NOMO-1 treated with DMSO at 0.1 percent for 48 hours (cell line): ENCODE data around the gene ADH6.
"Not testable (repeated sequence)": the region's sequence is repeated elsewhere in the genome, so short reads cannot be mapped to it uniquely, and the experiment has no call there.

ENCODE experiments used
- DNase-seq: peaks from one replicate; lab custom pipeline; 2025; ENCODE audit not compliant: unreplicated experiment; lab: John Stamatoyannopoulos, UW

ADH6 gene

DNA sequence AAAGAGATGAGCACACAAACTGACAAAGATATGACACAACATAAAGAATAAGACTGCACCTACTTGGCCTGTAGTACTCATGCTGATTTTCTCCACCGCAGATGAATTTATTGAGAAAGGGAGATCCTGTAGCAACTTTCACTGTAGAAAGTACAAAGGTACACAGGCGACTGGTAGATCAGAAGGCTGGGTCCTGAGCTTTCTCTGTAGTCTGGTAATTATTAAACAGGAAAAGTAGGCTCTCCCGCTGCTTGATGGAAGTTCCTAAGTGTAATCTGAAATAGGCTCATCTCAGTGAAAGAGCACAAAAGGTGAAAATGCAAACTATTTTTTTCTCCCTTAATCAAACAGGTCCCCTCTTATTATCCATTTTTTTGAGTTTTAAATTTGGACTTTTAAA, at the start of gene ADH6:
TSS of gene ADH6 (minus strand) at position 175 of the 400 bp plus-strand sequence. CDS start at position 81, 94 bp downstream.
- DNase-seq, result no peak

DNA sequence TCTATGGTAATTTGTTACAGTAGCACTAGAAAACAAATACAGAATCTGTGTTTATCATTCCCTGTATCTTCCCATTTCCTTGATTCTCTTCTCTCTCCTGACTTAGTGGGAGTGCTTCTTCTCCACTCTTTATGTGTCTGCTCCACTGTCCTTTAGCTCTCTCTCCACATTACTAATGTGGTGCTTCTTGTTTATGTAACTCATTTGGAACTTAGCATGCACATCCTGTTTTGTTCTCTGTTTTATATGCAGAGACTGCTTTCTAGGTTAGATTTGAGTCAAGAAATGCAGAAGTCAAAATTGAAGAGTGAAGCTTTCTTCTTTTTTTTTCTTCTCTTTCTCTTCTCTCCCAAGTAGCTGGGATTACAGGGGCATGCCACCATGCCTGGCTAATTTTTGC, 45.9 kb upstream of the ADH6 start:
- DNase-seq, result no peak

DNA sequence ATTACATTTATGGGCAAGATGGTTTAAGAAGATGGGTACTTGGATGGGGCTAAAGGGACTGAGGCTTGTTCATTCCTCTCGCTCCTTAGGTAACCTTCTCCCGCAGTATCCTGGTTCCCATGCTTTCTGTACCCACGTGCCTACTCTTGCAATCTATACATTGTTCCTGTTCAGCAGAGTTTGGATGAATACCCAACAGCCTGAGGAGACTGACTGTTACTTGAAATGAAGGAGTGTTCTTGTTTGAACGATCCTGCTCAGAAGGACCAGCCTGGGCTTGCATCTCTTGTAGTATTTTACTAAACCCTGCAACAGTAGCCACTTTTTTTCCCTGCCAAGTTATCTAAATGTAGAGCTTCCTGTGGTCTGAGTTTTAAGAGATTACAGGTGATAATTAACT, 33.7 kb upstream of the ADH6 start:
- no peak for DNase-seq

DNA sequence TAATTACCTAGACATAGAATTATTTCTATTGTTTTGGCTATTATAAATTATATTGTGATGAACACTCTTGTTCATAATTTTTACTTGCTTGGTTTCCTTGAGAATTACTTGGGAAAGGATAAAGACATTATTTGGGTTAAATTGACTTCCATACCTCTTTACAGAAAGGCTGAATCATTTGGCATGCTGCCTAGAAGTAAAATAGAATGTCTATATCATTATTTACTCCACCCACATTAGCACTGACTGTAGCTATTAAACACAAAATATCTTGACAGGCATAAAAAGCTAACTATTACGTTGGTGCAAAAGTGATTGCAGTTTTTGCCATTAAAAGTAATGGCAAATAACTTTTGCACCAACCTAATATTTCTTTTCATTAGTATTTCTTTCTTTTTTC, 29.7 kb upstream of the ADH6 start:
- DNase-seq, result no peak

DNA sequence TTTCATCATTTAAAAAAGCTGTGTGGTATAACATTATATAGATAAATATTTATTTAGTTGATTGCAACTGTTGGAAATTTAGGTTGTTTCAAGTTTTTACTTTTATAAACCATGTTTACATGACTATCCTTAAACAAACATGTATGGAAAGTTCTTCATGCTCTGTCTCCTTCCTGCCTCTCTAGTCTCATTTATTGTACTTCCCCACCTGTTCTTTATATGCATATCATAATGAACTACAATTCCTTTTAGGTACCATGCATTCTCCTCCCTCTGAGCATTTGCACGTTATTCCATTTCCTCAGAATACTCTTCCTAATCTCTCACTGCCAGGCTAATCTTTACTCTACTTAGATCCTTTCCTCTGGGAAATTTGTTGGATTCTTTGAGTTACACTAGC, 16.9 kb upstream of the ADH6 start:
- no peak for DNase-seq

DNA sequence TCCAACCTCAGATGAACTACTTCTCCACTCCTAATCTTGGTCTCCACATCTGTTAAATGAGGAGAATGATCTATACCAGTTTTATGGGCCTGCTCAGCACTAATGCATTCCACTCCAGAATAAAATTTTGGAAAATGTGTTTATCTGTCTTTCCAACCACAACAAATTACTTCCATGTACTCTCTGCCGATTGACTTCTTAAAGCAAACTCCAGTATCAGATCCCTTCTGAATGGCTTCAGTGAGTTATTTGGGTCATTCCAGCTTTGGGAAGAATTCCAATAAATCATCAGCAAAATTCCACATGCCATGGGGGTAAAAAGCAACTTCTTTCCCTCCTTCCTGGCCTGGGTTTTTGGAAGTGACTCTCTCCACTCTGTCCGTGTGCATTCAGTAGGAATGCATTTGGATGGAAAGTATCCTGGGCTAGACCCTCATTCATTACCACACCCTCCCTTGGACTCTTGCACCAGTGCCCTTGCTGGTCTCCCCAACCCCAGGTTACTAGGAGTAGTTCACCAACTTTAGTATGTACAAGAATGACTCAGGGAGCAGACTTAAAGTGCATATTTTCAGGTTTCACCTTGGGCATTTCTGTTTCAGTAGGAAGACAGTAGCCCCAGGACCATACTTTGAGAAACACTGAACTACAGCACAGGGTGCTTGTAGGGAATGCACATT, 15.4 kb upstream of the ADH6 start:
- DNase-seq, result no peak

DNA sequence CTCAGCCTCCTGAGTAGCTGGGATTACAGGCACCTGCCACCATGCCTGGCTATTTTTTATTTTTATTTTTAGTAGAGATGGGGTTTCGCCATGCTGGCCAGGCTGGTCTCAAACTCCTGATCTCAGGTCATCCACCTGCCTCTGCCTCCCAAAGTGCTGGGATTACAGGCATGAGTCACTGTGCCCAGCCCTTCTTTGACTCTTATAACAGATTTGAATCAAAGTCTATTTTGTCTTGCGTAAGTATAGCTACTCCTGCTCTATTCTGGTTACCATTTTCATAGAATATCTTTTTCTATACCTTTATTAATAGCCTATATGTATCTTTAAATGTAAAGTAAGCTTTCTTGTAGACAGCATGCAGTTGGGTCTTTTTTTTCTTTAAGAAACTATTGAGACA, 14.4 kb upstream of the ADH6 start:
- DNase-seq, result not testable (repeated sequence)

DNA sequence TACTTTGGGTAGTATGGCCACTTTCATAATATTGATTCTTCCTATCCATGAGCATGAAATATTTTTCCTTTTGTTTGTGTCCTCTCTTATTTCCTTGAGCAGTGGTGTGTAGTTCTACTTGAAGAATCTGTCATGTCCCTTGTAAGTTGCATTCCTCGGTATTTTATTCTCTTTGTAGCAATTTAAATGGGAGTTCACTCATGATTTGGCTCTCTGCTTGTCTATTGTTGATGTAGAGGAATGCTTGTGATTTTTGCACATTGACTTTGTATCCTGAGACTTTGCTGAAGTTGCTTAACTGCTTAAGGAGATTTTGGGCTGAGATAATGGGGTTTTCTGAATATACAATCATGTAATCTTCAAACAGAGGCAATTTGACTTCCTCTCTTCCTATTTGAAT, 9.7 kb upstream of the ADH6 start:
- not testable (repeated sequence) for DNase-seq

DNA sequence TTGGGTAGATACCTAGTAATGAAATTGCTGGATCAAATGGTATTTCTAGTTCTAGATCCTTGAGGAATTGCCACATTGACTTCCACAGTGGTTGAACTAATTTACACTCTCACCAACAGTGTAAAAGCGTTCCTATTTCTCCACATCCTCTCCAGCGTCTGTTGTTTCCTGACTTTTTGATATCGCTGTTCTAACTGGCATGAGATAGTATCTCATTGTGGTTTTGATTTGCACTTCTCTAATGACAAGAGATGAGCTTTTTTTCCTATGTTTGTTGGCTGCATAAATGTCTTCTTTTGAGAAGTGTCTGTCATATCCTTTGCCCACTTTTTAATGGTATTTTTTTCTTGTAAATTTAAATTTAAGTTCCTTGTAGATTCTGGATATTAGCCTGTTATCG, 8.6 kb upstream of the ADH6 start:
- not testable (repeated sequence) for DNase-seq

DNA sequence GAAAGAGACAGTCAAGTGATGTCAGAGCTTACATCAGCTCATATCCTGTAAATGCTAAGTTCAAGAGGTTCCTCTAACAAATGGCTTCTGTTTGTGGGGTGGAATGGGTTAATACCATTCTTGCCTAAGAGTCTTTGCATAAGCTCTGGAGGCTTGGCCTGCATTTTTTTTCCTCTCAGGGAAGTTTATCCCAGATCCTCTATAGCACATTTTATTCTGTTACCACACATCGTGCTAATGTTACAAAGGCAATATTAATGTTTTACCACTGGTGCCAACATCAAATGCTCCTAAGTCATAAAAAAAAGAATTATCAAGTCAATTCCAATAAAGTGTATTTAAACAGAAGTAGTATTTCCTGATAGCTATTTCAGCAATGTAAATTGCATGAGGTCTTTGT, 2.9 kb upstream of the ADH6 start:
- DNase-seq, result no peak

DNA sequence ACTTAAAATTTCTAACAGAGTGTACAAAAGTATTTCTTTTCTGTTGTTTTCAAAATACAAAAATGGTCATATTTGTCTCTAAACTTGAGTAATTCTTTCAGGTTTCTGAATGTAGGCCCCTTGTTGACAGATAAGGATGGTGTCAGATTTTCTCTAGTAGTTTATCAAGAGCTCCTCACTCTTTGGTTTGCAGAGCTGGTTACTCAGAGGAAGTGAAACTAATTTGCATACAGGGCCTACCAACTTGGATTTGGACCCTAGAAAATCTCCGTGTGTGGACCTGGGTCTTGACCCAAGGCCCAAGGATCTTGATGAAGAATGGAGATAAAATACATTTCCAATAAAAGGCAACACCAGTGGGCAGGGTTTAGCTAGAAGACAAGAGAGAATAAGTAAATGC, 433 bp upstream of the ADH6 start:
- DNase-seq, result no peak

DNA sequence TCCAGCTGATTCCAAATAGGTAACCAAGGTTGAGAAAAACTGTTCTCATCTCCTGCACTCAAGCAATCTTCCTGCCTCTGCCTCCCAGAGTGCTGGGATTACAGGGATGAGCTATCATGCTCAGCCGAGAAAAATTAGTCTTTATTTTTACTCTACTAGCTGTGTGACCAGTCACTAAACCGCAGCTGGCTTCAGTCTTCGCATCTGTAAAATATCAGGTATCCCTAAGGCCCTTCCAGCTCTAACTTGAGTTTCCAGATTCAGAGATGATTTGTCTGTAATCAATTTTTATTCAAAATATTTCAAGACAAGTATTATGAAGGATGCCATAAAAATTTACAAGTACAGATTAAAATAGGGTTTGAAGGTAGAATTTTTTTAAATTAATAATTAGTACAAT, 3.5 kb downstream of the ADH6 start:
- DNase-seq, result no peak

DNA sequence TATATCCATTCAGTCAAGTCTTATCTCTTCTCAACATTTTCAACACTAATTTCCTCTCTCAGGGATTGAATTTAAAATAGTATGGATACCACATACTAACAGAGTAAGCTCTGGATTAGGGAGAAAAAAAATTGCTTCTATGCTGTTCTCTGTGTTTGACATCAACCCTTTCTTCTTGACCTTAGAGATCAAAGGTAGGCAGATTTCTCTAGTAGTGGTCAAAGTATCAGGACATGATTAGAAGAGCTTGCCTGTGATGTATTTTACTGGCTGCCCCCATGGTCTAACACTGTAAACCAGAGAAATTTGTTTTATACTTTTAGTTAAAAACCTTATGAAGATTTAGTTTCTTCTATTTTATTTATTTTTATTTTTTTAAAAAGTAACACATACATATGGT, 8.3 kb downstream of the ADH6 start:
- DNase-seq, result no peak

DNA sequence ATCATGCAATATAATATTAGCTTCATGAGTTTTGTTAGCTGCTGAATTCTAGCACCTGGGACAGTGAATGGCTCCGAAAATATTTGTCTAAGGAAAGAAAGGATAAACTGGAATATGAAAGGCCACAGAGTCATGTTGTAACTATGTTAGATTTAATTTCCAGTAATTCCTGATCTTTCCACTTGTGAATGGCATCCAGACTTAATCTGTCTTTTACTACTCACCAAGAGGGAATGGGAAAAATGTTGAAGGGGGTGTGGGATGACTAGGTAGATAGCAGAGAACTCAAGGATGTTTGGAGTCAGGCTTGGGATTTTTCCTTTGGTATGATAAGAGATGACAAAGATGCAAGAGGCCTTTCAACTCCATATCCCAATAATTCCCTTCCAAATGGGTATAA, 9.4 kb downstream of the ADH6 start:
- DNase-seq, result no peak

DNA sequence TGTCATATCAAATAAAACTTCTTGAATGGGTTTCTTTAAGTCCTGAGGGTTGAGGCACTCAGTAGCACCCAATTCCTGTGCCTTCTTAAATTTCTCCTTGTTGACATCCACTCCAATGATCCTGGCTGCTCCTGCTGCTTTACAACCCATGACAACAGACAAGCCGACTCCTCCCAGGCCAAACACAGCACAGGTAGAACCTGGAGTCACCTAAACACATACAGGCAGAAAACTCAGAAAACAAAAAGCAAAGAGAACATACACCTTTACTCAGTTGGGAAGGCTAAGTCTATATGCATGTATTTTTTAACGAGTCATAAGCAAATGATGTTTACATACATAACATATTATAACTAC, 10.3 kb downstream of the ADH6 start:
- DNase-seq, result no peak

DNA sequence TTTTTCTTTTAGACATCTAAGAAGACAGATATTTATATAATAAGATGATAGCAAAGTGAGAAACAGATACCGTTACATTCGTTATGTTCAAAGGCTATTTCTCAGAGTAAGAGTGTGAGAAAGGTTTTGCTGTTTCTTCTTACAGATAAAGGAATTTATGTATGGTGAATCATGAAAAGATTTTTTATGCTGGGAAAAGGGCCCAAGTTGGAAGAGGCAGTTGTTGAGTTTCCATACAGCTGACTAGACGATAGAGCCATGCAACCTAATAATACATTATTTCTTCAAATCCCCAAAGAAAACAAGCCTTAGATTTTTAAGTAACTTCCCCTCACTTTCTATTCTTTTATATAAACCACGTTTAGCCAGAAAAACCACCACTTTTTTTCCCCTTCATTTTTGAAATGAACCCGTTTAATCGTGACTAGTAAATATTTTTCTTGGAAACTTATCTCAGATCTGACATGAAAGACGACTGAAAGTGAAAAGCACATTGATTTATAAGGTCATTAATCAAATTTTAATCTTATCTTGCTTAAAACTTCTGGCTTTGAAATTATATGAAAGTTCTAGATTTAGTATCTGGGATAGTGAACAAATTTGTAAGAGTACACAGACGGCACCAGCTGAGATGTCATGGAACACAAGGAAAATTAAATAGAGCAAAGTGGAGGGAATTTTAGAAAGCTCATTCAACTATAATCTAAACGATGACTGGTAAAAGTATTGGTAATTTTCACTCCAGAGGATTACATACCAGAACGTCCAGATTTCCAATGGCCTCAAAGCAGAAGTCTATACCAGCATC, 10.9 kb downstream of the ADH6 start:
- no peak for DNase-seq

DNA sequence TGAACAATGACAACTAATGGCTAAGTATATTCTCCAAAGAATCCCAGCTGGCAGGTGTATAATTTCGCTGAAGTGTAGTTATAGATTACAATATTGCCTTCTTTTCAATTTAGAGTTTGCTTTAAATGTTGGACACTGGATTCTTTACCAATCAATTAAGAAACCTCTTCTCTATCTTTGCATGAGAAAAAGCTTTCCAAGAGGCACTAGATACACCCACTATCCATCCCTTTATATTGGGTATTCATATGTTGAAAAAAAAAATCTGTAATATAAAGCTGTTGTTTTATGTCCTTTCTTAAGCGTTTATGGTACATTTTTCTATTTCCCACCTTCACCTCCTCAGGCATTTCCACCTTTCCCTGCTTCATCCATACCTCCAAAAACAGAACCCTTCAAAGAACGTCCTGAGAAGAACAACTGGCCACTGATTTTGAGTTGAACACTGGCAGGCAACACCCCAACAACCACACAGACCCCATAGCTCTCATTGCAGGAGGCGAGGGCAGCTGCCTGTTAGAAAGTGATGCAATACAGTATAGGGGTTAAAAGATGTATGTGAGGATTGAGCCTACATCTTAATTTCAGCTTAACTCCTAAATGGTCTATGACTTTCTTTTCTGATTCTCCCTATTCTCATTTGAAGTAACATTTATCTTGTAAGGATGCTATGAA, 11.8 kb downstream of the ADH6 start:
- no peak for DNase-seq

DNA sequence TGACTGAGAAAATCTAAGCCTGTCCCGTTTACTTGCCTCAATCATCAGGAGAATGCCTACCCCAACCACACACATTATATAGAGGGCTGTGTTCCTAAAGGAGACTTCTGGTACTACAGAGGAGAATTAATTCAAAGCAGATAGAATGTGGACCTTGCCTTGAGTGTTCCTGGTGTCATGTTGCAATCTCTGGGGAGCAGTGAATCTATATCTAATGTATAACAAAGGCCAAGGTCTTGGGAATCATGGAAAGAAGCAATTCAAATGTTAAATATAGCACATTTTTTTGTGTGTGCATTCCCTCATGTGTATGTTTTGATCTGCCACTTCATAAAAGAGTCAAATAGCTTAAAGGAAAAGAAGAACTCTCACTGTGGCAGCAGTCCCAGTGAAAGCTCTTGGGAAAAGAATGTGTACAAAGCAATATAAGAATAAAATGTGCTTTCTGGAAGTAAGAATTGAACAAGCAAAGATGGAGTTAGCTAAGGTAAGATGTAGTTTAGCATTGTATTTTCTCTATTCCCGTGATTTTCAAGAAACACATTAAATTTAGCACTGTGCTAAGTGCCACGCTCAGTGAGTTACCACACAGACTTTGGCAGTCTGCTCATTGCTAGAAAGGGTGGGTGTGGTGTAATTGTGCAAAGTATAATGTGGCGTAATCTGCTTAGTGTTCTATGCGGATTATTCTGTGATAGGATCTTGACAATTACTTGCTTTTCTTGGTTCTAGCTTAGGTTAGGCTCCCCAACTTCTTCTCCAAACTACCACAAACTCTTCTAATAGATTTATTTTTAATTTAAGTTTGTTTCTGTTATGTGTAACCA, 13.7 kb downstream of the ADH6 start:
- DNase-seq, result no peak

DNA sequence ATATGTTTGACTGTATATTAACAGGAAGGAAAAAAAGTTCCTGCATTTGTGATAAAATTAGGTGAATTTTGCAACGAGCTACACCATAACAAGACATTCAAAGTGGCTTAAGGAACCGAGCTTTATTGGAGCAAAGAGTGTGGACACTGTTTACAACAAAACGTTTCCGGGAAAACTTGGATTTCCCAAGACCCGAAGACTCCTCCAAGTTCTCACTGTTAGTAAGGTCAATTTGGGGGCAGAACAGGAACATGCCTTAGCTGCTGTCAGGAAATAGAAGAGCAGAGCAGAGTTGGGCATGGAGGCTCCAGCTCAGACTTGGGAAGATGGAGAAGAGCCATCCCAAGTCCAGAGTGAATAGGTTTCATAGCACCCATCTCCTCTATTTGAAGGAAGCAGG, 16.5 kb downstream of the ADH6 start:
- DNase-seq, result no peak

DNA sequence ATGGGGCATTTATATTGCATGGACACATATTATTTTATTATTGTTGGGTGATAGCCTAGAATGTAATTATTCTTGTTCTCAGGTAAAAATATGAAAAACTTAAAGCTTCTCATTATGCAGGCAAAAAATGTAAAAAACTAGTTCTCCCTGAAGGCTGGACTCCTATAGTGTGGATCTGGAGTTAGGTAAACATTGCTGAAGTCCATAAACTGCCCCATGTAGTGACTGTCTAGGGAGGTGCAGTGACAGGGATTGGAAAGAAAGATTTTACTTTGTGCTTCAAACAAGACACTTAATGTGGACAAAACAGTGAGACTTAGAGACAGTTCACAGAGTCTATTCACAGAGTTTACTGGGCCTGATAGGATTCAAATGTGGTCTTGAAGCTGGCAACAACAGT, 17.0 kb downstream of the ADH6 start:
- DNase-seq, result no peak

DNA sequence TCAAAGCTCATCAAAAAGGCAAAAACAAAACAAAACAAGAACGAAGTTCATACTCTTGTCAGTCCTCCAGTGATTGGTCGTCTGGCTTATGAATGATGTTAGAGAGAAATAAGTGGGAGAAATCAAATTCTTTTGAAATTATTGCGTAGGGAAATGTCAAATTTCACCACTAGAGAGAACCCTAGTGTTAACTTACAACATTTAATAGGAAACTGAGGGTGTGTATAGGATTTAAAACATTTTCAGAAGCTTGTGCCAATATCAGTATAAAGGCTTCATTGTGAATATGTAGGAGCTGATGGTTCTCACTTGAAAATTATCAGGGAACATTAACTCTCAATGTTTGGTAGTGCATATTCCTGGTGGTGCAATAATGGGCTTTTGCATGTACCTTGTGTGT, 17.4 kb downstream of the ADH6 start:
- DNase-seq, result no peak
